Brain microvascular endothelial cell (primary cell): ENCODE results near the gene PRKCQ.
"Not testable (repeated sequence)": the region's sequence is repeated elsewhere in the genome, so short reads cannot be mapped to it uniquely, and the experiment has no call there.

Experiments used
- DNase-seq: peaks from one replicate; pipeline ENCODE4 v3.0.0-alpha.2; 2020
- H3K27ac ChIP-seq: fragments of 250-450 bp; sonication (Bioruptor Pico); 2 replicates; pipeline ENCODE4 v1.5.1; 2020; ENCODE audit warnings: mild to moderate bottlenecking, moderate library complexity
- H3K27me3 ChIP-seq: fragments of 250-450 bp; sonication (Bioruptor Pico); replicated peaks from 2 replicates; pipeline ENCODE4 v1.5.1; 2020; ENCODE audit warnings: mild to moderate bottlenecking
- H3K36me3 ChIP-seq: fragments of 250-450 bp; sonication (Bioruptor Pico); replicated peaks from 2 replicates; pipeline ENCODE4 v1.5.1; 2020; ENCODE audit warnings: mild to moderate bottlenecking
- H3K4me3 ChIP-seq: 2 replicates; pipeline ENCODE4 v1.5.1; 2011; ENCODE audit warnings: low read depth, mild to moderate bottlenecking, control low read depth, low read length, moderate library complexity
- in situ Hi-C: cut with HindIII; loops from 2 replicates; pipeline ENCODE4 v1.10.0; 2017; ENCODE audit warnings: low sequenced_read_pairs, low pct_ligation_motif_present
- TF ChIP-seq, protein P1 (sequence below): IDR thresholded peaks from 2 replicates; pipeline ENCODE4 v1.5.1; 2011; ENCODE audit warnings: low read depth, mild to moderate bottlenecking, moderate library complexity, low read length, control low read depth, inconsistent platforms; ENCODE audit errors: missing control alignments

Gene PRKCQ

DNA sequence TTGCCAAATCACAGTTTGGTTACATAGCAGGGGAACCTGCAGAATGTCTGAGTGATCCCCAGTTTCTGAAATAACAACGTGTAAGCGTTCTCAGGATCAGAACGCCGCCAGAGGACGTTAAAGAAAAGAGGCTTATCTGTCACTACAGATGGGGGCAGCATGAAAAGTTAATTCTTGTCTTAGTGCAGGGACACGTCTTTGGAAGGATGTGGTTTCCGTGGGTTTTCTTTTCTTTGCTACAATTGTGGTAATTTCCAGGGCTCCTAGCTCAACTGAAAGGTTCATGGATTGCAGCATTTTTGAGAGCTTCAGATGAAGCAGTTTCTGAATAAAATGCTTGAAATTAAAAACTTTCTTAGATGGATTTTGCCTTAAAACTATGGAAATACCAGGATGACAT is 106.6 kb downstream of the PRKCQ start:
- in situ Hi-C loops = no loop called here
- H3K27me3 ChIP-seq = no peaks in the 10 kb centered on the region
- TF ChIP-seq, protein P1, sequence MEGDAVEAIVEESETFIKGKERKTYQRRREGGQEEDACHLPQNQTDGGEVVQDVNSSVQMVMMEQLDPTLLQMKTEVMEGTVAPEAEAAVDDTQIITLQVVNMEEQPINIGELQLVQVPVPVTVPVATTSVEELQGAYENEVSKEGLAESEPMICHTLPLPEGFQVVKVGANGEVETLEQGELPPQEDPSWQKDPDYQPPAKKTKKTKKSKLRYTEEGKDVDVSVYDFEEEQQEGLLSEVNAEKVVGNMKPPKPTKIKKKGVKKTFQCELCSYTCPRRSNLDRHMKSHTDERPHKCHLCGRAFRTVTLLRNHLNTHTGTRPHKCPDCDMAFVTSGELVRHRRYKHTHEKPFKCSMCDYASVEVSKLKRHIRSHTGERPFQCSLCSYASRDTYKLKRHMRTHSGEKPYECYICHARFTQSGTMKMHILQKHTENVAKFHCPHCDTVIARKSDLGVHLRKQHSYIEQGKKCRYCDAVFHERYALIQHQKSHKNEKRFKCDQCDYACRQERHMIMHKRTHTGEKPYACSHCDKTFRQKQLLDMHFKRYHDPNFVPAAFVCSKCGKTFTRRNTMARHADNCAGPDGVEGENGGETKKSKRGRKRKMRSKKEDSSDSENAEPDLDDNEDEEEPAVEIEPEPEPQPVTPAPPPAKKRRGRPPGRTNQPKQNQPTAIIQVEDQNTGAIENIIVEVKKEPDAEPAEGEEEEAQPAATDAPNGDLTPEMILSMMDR = no peak
- H3K27ac ChIP-seq = no peak overlapping the region
- H3K36me3 ChIP-seq = no peaks in the 10 kb centered on the region
- no peak overlapping the region for H3K4me3 ChIP-seq
- DNase-seq = no peak

DNA sequence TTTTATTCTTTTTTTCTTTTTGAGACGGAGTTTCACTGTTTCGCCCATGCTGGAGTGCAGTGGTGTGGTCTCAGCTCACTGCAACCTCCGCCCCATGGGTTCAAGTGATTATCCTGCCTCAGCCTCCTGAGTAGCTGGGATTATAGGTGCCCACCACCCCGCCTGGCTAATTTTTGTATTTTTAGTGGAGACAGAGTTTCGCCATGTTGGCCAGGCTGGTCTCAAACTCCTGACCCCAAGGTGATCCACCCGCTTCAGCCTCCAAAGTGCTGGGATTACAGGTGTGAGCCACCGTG is 107.4 kb downstream of the PRKCQ start:
- in situ Hi-C loops, H3K4me3 ChIP-seq, H3K27me3 ChIP-seq, H3K27ac ChIP-seq, H3K36me3 ChIP-seq, DNase-seq: not testable (repeated sequence)

DNA sequence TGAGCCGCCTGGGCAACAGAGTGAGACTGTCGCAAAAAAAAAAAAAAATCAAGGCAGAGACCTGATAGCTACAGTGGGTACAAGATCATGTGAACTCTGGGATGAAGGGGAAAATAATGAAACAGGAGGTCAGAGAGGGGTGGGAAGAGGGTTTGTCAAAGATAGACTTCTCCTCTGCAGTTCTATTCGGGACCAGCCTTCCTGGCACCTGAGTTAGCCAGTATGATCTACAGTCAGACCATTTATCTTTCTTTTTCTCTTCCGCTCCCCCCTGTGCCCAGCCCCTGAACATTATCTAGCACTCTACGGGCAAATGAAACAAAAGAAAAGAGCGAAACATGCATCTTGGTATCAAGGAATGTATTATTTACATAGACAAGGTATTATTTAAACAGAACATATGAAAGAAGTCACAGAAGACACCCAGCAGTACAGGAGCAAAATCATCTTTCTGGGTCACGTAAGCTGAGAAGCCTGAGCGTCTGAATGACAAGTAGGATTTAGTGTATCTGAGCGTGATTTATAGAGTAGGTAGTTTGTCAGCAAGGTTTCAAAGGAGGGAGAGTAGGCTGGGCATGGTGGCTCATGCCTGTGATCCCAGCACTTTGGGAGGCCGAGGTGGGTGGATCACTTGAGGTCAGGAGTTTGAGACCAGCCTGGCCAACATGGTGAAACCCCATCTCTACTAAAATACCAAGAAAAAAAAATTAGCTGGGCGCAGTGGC is 109.0 kb downstream of the PRKCQ start:
- DNase-seq = no peak
- in situ Hi-C loops = no loop called here
- H3K27me3 ChIP-seq = no peaks in the 10 kb centered on the region
- no peak overlapping the region for H3K4me3 ChIP-seq
- no peak overlapping the region for H3K27ac ChIP-seq
- TF ChIP-seq, protein P1 = no peak
- no peaks in the 10 kb centered on the region for H3K36me3 ChIP-seq

DNA sequence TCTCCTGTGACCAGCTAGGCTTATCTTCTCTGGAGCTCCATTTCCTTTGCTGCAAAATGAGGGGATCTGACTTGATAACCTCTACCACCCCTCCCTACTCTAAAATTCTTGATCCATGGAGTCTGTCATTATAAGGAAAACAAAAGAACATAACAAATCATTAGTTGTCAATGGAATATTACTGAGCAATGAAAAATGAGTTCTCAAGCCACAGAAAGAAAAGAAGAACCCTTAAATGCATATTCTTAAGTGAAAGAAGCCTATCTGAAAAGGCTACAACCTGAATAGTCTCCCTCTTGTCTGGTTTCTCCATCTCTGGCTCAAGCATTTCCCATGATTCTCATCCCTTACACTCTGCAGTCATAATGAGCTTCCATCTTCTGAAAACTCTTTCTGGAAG is 110.4 kb downstream of the PRKCQ start:
- H3K4me3 ChIP-seq = no peak overlapping the region
- DNase-seq = no peak
- TF ChIP-seq, protein P1 = no peak
- no peak overlapping the region for H3K27ac ChIP-seq
- in situ Hi-C loops = no loop called here
- H3K36me3 ChIP-seq = no peaks in the 10 kb centered on the region
- no peaks in the 10 kb centered on the region for H3K27me3 ChIP-seq

DNA sequence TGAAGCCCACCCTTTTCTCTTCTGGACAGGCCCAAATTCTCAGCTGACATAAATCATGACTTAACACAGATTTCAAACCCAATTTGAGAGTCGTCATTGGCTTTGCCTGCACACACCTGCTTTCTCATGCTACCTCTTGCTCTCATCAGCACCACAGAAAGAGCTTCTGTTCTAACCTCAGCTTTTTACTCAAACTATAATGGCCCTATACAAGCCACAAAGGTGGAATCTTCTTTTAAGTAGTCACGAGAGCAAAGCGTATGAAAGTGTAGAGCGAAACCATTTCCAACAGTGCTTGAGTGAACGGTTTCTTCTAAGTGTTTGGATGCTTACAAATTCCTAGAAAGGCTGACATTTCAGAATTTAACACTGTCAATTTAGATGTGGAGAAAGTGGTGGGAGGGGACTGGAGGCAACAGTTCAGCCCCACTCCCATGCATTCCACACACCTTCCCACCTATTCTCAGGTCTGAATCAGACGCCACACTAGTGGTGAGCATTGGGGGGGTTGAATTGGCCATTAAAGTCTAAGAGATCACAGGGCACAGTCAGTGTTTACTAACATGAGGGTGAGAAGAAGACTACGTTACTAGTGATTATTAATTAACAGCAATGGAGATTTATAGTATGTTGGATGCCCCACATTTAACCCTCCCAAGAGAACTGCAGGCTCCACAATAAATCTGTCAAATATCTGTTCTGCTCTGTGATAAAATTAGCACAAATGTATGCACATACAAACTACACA is 114.0 kb downstream of the PRKCQ start:
- Histone ChIP-seq H3K4me3 (no peak overlapping the region), H3K27ac (no peak overlapping the region), H3K36me3 (no peaks in the 10 kb centered on the region), H3K27me3 (no peaks in the 10 kb centered on the region)
- in situ Hi-C loops = no loop called here
- DNase-seq = no peak
- TF ChIP-seq, protein P1 = no peak

DNA sequence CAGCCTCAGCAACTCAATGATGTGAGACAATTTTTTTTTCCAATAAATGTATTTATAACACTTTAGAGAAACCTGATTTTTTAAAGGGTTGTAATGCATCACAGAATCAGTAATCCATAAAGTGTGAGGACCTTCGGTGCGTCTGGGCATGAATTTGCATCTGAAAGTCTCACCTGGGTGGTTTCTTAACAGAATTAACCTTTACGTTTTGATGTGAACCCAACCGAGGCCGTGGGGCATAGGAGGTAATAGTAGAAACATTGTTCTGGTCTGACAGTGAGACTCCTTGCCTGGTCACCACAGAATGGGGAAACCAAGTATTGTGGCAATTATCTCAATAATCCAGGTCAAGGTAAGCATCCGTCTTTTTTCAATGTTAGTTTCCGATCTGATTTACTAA is 114.6 kb downstream of the PRKCQ start:
- no peak overlapping the region for H3K27ac ChIP-seq
- no peak overlapping the region for H3K4me3 ChIP-seq
- TF ChIP-seq, protein P1 = no peak
- no peaks in the 10 kb centered on the region for H3K27me3 ChIP-seq
- DNase-seq = no peak
- in situ Hi-C loops = no loop called here
- no peaks in the 10 kb centered on the region for H3K36me3 ChIP-seq
